ENCODE results near the gene LGR5.
"Not testable (repeated sequence)": the region's sequence is repeated elsewhere in the genome, so short reads cannot be mapped to it uniquely, and the experiment has no call there.

Gene LGR5

GRCh38 chr12:71472441-71472911 is 32.9 kb downstream of the LGR5 start:
- Histone ChIP-seq H3K4me1 (ENCODE audit: control insufficient read depth, insufficient read depth, low read length) (peaks cover 22% of the 10 kb centered on the region), H3K4me3 (ENCODE audit: insufficient read depth, low read depth, low read length) (no peak overlapping the region), H3K36me3 (ENCODE audit: control insufficient read depth, insufficient read depth, low read length) (no peaks in the 10 kb centered on the region), H3K27ac (ENCODE audit: insufficient read depth, low read depth, low read length, poor library complexity, severe bottlenecking) (no peak overlapping the region), H3K27me3 (ENCODE audit: control insufficient read depth, insufficient read depth, low read length, poor library complexity, severe bottlenecking) (no peaks in the 10 kb centered on the region), H3K9me3 (ENCODE audit: control insufficient read depth, low read length) (no peaks in the 10 kb centered on the region)
- 76 to 86% methylated on average over 2 of the region's 2 CpGs for WGBS, 2 experiments

GRCh38 chr12:71474791-71475190 is 35.2 kb downstream of the LGR5 start:
- Histone ChIP-seq H3K9me3 (ENCODE audit: control insufficient read depth, low read length) (no peaks in the 10 kb centered on the region), H3K4me1 (ENCODE audit: control insufficient read depth, insufficient read depth, low read length) (peaks cover 3% of the 10 kb centered on the region), H3K36me3 (ENCODE audit: control insufficient read depth, insufficient read depth, low read length) (no peaks in the 10 kb centered on the region), H3K4me3 (ENCODE audit: insufficient read depth, low read depth, low read length) (no peak overlapping the region), H3K27ac (ENCODE audit: insufficient read depth, low read depth, low read length, poor library complexity, severe bottlenecking) (no peak overlapping the region), H3K27me3 (ENCODE audit: control insufficient read depth, insufficient read depth, low read length, poor library complexity, severe bottlenecking) (no peaks in the 10 kb centered on the region)
- 93 to 94% methylated on average over 1 to 2 of the region's 2 CpGs for WGBS, 2 experiments

GRCh38 chr12:71475280-71475679 is 35.7 kb downstream of the LGR5 start:
- Histone ChIP-seq H3K4me3 (ENCODE audit: insufficient read depth, low read depth, low read length) (no peak overlapping the region), H3K27me3 (ENCODE audit: control insufficient read depth, insufficient read depth, low read length, poor library complexity, severe bottlenecking) (no peaks in the 10 kb centered on the region), H3K4me1 (ENCODE audit: control insufficient read depth, insufficient read depth, low read length) (no peaks in the 10 kb centered on the region), H3K36me3 (ENCODE audit: control insufficient read depth, insufficient read depth, low read length) (no peaks in the 10 kb centered on the region), H3K9me3 (ENCODE audit: control insufficient read depth, low read length) (no peaks in the 10 kb centered on the region), H3K27ac (ENCODE audit: insufficient read depth, low read depth, low read length, poor library complexity, severe bottlenecking) (no peak overlapping the region)
- WGBS, 2 experiments: 79% methylated on average over 5 of the region's 5 CpGs

- no peaks in the 10 kb centered on the region for H3K36me3 ChIP-seq (ENCODE audit: control insufficient read depth, insufficient read depth, low read length)
- 97 to 98% methylated on average over 3 of the region's 3 CpGs for WGBS, 2 experiments
- H3K27me3 ChIP-seq (ENCODE audit: control insufficient read depth, insufficient read depth, low read length, poor library complexity, severe bottlenecking): no peaks in the 10 kb centered on the region
- H3K4me1 ChIP-seq (ENCODE audit: control insufficient read depth, insufficient read depth, low read length): no peaks in the 10 kb centered on the region
- no peak overlapping the region for H3K27ac ChIP-seq (ENCODE audit: insufficient read depth, low read depth, low read length, poor library complexity, severe bottlenecking)
- H3K9me3 ChIP-seq (ENCODE audit: control insufficient read depth, low read length): no peaks in the 10 kb centered on the region
- H3K4me3 ChIP-seq (ENCODE audit: insufficient read depth, low read depth, low read length): no peak overlapping the region
Observed at GRCh38 chr12:71476513-71476912, 36.9 kb downstream of the LGR5 start.

GRCh38 chr12:71477609-71478008 is 38.0 kb downstream of the LGR5 start:
- Histone ChIP-seq H3K4me1 (ENCODE audit: control insufficient read depth, insufficient read depth, low read length) (no peaks in the 10 kb centered on the region), H3K27ac (ENCODE audit: insufficient read depth, low read depth, low read length, poor library complexity, severe bottlenecking) (no peak overlapping the region), H3K9me3 (ENCODE audit: control insufficient read depth, low read length) (no peaks in the 10 kb centered on the region), H3K36me3 (ENCODE audit: control insufficient read depth, insufficient read depth, low read length) (no peaks in the 10 kb centered on the region), H3K27me3 (ENCODE audit: control insufficient read depth, insufficient read depth, low read length, poor library complexity, severe bottlenecking) (no peaks in the 10 kb centered on the region), H3K4me3 (ENCODE audit: insufficient read depth, low read depth, low read length) (no peak overlapping the region)
- 91 to 96% methylated on average over 2 of the region's 2 CpGs for WGBS, 2 experiments

- no peaks in the 10 kb centered on the region for H3K27me3 ChIP-seq (ENCODE audit: control insufficient read depth, insufficient read depth, low read length, poor library complexity, severe bottlenecking)
- no peak overlapping the region for H3K27ac ChIP-seq (ENCODE audit: insufficient read depth, low read depth, low read length, poor library complexity, severe bottlenecking)
- H3K36me3 ChIP-seq (ENCODE audit: control insufficient read depth, insufficient read depth, low read length): no peaks in the 10 kb centered on the region
- H3K4me3 ChIP-seq (ENCODE audit: insufficient read depth, low read depth, low read length): no peak overlapping the region
- WGBS, 2 experiments: 77 to 95% methylated on average over 1 of the region's 1 CpG
- H3K9me3 ChIP-seq (ENCODE audit: control insufficient read depth, low read length): no peaks in the 10 kb centered on the region
- no peaks in the 10 kb centered on the region for H3K4me1 ChIP-seq (ENCODE audit: control insufficient read depth, insufficient read depth, low read length)
Observed at GRCh38 chr12:71478270-71478669, 38.7 kb downstream of the LGR5 start.

- Histone ChIP-seq H3K27me3 (ENCODE audit: control insufficient read depth, insufficient read depth, low read length, poor library complexity, severe bottlenecking) (no peaks in the 10 kb centered on the region), H3K9me3 (ENCODE audit: control insufficient read depth, low read length) (no peaks in the 10 kb centered on the region), H3K4me3 (ENCODE audit: insufficient read depth, low read depth, low read length) (no peak overlapping the region), H3K27ac (ENCODE audit: insufficient read depth, low read depth, low read length, poor library complexity, severe bottlenecking) (no peak overlapping the region), H3K36me3 (ENCODE audit: control insufficient read depth, insufficient read depth, low read length) (no peaks in the 10 kb centered on the region), H3K4me1 (ENCODE audit: control insufficient read depth, insufficient read depth, low read length) (no peaks in the 10 kb centered on the region)
- WGBS, 2 experiments: 94 to 95% methylated on average over 5 of the region's 8 CpGs
Observed at GRCh38 chr12:71484272-71484905, 44.8 kb downstream of the LGR5 start.

- not testable (repeated sequence) for H3K27ac ChIP-seq (ENCODE audit: insufficient read depth, low read depth, low read length, poor library complexity, severe bottlenecking); H3K4me3 ChIP-seq (ENCODE audit: insufficient read depth, low read depth, low read length); H3K36me3 ChIP-seq (ENCODE audit: control insufficient read depth, insufficient read depth, low read length); H3K4me1 ChIP-seq (ENCODE audit: control insufficient read depth, insufficient read depth, low read length); H3K9me3 ChIP-seq (ENCODE audit: control insufficient read depth, low read length); H3K27me3 ChIP-seq (ENCODE audit: control insufficient read depth, insufficient read depth, low read length, poor library complexity, severe bottlenecking)
- WGBS, 2 experiments: 91 to 92% methylated on average over 2 of the region's 2 CpGs
Observed at GRCh38 chr12:71490844-71491243, 51.2 kb downstream of the LGR5 start.

- Histone ChIP-seq H3K9me3 (ENCODE audit: control insufficient read depth, low read length) (no peaks in the 10 kb centered on the region), H3K27me3 (ENCODE audit: control insufficient read depth, insufficient read depth, low read length, poor library complexity, severe bottlenecking) (no peaks in the 10 kb centered on the region), H3K4me3 (ENCODE audit: insufficient read depth, low read depth, low read length) (no peak overlapping the region), H3K27ac (ENCODE audit: insufficient read depth, low read depth, low read length, poor library complexity, severe bottlenecking) (no peak overlapping the region), H3K36me3 (ENCODE audit: control insufficient read depth, insufficient read depth, low read length) (no peaks in the 10 kb centered on the region), H3K4me1 (ENCODE audit: control insufficient read depth, insufficient read depth, low read length) (no peaks in the 10 kb centered on the region)
- WGBS, 2 experiments: 91 to 97% methylated on average over 2 of the region's 2 CpGs
Observed at GRCh38 chr12:71492604-71493003, 53.0 kb downstream of the LGR5 start.

- H3K27ac ChIP-seq (ENCODE audit: insufficient read depth, low read depth, low read length, poor library complexity, severe bottlenecking): no peak overlapping the region
- H3K36me3 ChIP-seq (ENCODE audit: control insufficient read depth, insufficient read depth, low read length): no peaks in the 10 kb centered on the region
- 85 to 94% methylated on average over 4 of the region's 4 CpGs for WGBS, 2 experiments
- peaks cover 13% of the 10 kb centered on the region for H3K4me1 ChIP-seq (ENCODE audit: control insufficient read depth, insufficient read depth, low read length)
- no peaks in the 10 kb centered on the region for H3K9me3 ChIP-seq (ENCODE audit: control insufficient read depth, low read length)
- H3K4me3 ChIP-seq (ENCODE audit: insufficient read depth, low read depth, low read length): no peak overlapping the region
- no peaks in the 10 kb centered on the region for H3K27me3 ChIP-seq (ENCODE audit: control insufficient read depth, insufficient read depth, low read length, poor library complexity, severe bottlenecking)
Observed at GRCh38 chr12:71499834-71500233, 60.2 kb downstream of the LGR5 start.
